SK-N-SH (cell line): ENCODE data around the gene HPCA.

Experiments
- EP300 ChIP-seq, 2 experiments: IDR thresholded peaks; 2 replicates each; pipeline versions ENCODE4 v1.4.0 to v1.6.1; 2012; ENCODE audit warnings: borderline replicate concordance in 1 of 2, low read depth in 1 of 2, low read length in 1 of 2
- EZH2phosphoT487 ChIP-seq: fragments of 200-600 bp; sonication (generic); IDR thresholded peaks from 2 replicates; pipeline ENCODE4 v1.6.1; 2017; ENCODE audit warnings: low read depth, mixed run types, mild to moderate bottlenecking, antibody characterized with exemption, moderate library complexity, borderline replicate concordance
- MEF2A ChIP-seq: IDR thresholded peaks from 2 replicates; pipeline ENCODE4 v1.4.0; 2012; ENCODE audit warnings: low read depth, borderline replicate concordance
- NFIC ChIP-seq: IDR thresholded peaks from 2 replicates; pipeline ENCODE4 v1.4.0; 2012; ENCODE audit warnings: borderline replicate concordance
- POLR2AphosphoS5 ChIP-seq: IDR thresholded peaks from 2 replicates; pipeline ENCODE4 v1.6.1; 2012; ENCODE audit warnings: low read depth, low read length
- RAD21 ChIP-seq: IDR thresholded peaks from 2 replicates; pipeline ENCODE4 v1.6.1; 2012; ENCODE audit warnings: mild to moderate bottlenecking, low read length
- RFX5 ChIP-seq: IDR thresholded peaks from 2 replicates; pipeline ENCODE4 v1.6.1; 2012; ENCODE audit warnings: mild to moderate bottlenecking, improper control_type of control experiment, low read length
- TAF1 ChIP-seq: IDR thresholded peaks from 2 replicates; pipeline ENCODE4 v1.6.1; 2012; ENCODE audit warnings: low read depth, mild to moderate bottlenecking, low read length, moderate library complexity, borderline replicate concordance
- YY1 ChIP-seq: IDR thresholded peaks from 2 replicates; pipeline ENCODE4 v1.4.0; 2012; ENCODE audit warnings: low read depth, mild to moderate bottlenecking
- TF ChIP-seq, protein P1 (sequence below): fragments of 200-600 bp; sonication (generic); IDR thresholded peaks from 2 replicates; pipeline ENCODE4 v1.6.1; 2017; ENCODE audit warnings: antibody characterized with exemption, mild to moderate bottlenecking, moderate library complexity
- TF ChIP-seq, protein P2 (sequence below): fragments of 150-350 bp; IDR thresholded peaks from 2 replicates; pipeline ENCODE4 v1.6.1; 2017; ENCODE audit warnings: antibody characterized with exemption, low read length, low read depth, borderline replicate concordance

DNA sequence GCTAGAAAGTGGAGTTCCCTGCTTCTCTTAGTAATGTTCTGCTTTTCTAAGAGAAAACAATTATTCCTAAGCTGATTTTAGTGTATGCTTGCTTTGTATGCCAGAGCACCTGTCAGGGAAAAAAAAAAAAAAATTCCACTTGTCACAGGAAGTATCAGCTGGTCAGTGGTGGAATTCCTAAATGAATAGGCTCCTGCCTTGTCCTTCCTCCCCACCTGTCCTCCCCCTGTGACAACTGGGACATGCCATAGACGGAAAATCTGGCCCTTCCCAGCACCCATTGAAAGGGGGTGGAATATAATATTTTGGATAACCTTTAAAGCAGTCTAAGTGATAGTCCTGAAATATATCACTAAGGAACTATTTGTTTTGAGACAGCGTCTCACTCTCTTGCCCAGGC, 26.4 kb upstream of the HPCA start:
- TF ChIP-seq, protein P1, sequence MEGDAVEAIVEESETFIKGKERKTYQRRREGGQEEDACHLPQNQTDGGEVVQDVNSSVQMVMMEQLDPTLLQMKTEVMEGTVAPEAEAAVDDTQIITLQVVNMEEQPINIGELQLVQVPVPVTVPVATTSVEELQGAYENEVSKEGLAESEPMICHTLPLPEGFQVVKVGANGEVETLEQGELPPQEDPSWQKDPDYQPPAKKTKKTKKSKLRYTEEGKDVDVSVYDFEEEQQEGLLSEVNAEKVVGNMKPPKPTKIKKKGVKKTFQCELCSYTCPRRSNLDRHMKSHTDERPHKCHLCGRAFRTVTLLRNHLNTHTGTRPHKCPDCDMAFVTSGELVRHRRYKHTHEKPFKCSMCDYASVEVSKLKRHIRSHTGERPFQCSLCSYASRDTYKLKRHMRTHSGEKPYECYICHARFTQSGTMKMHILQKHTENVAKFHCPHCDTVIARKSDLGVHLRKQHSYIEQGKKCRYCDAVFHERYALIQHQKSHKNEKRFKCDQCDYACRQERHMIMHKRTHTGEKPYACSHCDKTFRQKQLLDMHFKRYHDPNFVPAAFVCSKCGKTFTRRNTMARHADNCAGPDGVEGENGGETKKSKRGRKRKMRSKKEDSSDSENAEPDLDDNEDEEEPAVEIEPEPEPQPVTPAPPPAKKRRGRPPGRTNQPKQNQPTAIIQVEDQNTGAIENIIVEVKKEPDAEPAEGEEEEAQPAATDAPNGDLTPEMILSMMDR, result no peak
- TF ChIP-seq POLR2AphosphoS5, result no peak
- no peak for TF ChIP-seq TAF1
- no peak for TF ChIP-seq YY1
- no peak for TF ChIP-seq EP300 (IDR thresholded peaks at IDR 0.05; ENCODE audit: borderline replicate concordance in 1 of 2, low read depth in 1 of 2, low read length in 1 of 2)
- TF ChIP-seq, protein P2, sequence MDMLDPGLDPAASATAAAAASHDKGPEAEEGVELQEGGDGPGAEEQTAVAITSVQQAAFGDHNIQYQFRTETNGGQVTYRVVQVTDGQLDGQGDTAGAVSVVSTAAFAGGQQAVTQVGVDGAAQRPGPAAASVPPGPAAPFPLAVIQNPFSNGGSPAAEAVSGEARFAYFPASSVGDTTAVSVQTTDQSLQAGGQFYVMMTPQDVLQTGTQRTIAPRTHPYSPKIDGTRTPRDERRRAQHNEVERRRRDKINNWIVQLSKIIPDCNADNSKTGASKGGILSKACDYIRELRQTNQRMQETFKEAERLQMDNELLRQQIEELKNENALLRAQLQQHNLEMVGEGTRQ, result no peak
- no peak for TF ChIP-seq NFIC
- no peak for TF ChIP-seq MEF2A
- TF ChIP-seq RFX5, result no peak
- TF ChIP-seq RAD21, result no peak
- TF ChIP-seq EZH2phosphoT487, result no peak
